Measurements from ENCODE around the gene RAB3A.
"Not testable (repeated sequence)": the region's sequence is repeated elsewhere in the genome, so short reads cannot be mapped to it uniquely, and the experiment has no call there.

The RAB3A gene

GRCh38 chr19:18167975-18168645 lies 35.7 kb downstream of the RAB3A start:
- no peak for DNase-seq

GRCh38 chr19:18167011-18167410 lies 36.8 kb downstream of the RAB3A start:
- DNase-seq, result no peak

GRCh38 chr19:18165794-18166544 lies 37.9 kb downstream of the RAB3A start:
- DNase-seq, result no peak

DNA sequence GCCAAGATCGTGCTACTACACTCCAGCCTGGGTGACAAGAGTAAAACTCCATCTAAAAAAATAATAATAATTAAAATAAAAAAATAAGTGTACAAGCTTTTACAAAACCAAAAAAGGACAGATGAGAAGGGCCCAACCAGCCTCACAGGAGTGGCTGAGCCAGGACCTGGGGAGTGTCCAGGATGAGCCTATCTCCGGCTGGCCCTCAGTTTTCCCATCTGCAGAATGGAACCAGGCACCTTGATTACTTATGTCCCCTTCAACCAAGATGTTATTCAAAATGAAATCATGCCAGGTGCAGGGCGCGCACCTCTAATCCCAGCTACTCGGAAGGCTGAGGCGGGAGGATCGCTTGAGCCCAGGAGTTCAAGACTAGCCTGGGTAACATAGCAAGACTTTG lies 39.8 kb downstream of the RAB3A start:
- DNase-seq, result no peak

DNA sequence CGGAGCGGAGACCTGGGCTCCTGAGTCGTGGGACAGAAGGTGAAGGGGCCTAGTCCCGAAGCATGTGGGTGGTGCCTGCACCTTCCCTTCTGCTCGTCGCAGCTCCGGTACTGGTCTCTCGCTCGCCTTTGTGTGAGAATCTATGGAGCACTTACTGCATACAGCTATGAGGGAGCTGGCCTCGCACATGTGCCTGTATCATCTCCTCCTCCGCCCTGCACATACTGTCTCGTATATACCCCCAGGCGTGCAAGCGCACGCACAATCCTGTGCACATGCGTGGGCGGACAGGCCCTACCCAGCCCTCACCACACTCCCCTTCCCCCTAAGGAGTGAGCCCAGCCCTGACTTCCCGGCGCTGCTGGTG lies 42.2 kb downstream of the RAB3A start:
- DNase-seq, result no peak

GRCh38 chr19:18160971-18161635 lies 42.7 kb downstream of the RAB3A start:
- DNase-seq, result peak; percentile 72

GRCh38 chr19:18160493-18160970 lies 43.3 kb downstream of the RAB3A start:
- no peak for DNase-seq

DNA sequence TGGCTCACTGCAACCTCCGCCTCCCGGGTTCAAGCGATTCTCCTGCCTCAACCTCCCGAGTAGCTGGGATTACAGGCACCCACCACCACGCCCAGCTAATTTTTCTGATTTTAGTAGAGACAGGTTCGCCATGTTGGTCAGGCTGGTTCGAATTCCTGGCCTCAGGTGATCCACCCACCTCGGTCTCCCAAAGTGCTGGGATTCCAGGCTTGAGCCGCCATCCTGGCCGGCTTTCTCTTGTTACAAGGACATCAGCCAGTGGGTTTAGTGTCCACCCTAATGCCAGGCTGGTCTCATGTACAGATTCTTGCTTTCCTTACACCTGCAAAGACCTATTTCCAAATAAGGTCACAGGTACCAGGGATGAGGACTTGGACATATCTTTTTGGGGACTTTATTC lies 44.0 kb downstream of the RAB3A start:
- DNase-seq, result no peak

- DNase-seq, result not testable (repeated sequence)
These were observed 44.7 kb downstream of the RAB3A start for GRCh38 chr19:18159059-18159616.

- no peak for DNase-seq
These were observed 45.4 kb downstream of the RAB3A start for GRCh38 chr19:18158467-18158866.

- no peak for DNase-seq
These were observed 46.3 kb downstream of the RAB3A start for GRCh38 chr19:18157465-18158063.

DNA sequence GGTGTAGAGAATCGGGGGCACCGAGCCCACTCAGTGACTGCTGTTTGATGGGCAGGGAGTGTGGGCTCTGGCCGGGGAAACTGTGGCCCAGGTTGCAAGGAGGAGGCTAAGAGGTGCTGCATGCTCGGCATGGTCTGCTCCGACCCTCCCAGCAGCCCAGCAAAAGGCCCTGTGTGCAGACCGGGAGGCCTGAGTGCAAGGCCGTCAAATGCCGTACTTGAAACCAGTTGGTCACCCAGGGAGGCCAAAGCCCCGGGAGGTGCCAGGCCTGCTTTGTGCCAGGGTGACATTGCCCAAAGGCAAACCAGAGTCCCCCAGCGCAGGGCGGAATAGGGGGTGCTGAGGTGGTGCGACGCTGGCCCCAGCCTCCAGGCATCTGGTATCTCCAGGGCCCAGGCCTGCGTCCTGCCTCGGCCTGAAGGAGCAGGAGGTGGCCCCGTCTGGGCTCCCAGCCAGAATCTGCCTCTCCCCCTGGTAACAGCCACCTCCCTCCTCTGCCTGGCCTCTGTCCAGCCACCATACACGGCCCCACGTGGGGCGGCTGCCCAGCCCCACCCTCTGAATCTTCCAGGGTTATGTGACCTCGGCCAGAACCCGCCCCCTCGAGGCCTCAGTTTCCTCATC lies 46.9 kb downstream of the RAB3A start:
- no peak for DNase-seq

DNA sequence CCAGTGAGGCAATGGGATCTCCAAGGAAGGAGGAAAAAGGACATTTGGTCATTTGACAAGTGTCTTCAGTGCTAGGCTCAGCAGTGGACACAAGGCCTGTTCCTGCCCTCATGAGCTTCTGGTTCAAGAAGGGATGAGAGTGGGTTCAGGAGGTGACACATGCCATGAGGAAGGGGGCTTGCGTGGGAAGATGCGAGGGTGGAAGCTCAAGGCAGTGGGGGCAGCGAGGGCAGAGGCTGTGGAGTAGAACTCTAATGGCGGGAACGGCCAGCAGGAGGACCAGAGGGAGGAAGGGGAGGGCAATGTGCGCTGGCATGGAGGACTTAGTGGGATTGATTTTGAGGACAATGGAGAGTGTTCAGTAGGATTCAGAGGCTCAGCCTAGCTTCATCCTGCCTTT lies 47.6 kb downstream of the RAB3A start:
- no peak for DNase-seq

DNA sequence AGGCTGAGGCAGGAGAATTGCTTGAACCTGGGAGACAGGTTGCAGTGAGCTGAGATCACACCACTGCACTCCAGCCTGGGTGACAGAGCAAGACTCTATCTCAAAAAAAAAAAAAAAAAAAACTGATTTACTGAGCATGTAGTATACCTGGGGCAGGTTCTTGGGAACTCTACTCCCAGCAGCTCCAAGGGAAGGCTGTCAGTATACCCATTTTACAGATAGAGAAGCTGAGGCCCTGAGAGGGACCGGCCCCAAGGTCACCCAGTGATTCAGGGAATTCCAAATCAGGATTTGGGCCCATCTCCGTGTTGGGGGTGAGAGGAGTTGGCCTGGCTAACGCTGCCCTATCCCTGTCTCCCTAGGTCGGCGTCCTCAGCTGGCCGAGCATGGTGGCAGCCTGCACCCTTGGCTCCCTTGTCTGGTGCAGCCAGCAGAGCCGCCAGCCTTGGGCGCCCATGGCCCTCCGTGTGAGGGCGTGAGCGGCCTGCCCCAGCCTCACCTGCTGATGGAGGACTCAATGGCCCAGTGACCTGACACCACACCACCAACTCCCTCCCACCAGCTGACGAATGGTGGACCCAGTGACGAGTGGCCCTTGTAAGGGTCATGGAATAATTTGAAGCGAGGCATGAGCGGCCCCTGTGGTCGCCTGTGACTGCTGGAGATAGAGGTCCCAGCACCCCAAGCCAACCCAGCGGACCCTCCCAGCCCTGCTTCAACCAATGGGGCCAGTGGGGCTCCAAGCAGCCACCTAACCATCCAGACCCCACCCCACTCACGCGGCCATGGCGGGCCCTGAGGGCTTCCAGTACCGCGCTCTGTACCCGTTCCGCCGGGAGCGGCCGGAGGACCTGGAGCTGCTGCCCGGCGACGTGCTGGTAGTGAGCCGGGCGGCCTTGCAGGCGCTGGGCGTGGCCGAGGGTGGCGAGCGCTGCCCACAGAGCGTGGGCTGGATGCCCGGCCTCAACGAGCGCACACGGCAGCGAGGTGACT lies 48.5 kb downstream of the RAB3A start:
- no peak for DNase-seq

GRCh38 chr19:18153556-18154134 lies 50.2 kb downstream of the RAB3A start:
- no peak for DNase-seq

GRCh38 chr19:18152817-18153555 lies 50.9 kb downstream of the RAB3A start, which contains the start of gene PIK3R2:
TSS of gene PIK3R2 (plus strand) at chr19:18153163. CDS start at chr19:18155880, 2,717 bp downstream.
- DNase-seq, result peak; percentile 94

DNA sequence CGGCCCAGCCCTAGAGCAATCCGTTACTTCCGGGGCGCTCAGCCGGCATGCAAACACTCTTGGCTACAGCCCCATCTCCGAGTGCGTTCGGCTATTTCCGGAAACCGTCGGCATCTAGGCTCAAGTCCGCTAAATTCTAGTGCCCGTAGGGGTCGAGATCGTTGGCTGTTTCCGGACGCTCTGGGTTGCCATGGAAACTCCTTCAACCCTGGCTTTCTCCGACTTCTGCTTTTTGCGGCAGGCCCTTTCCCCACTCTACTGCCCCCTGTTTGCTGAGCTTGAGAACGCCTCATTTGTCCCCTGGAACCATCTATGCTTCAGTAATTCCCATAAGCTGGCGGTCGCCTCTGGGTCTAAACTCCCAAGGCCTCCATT lies 51.4 kb downstream of the RAB3A start:
- DNase-seq, result peak; percentile 46

DNA sequence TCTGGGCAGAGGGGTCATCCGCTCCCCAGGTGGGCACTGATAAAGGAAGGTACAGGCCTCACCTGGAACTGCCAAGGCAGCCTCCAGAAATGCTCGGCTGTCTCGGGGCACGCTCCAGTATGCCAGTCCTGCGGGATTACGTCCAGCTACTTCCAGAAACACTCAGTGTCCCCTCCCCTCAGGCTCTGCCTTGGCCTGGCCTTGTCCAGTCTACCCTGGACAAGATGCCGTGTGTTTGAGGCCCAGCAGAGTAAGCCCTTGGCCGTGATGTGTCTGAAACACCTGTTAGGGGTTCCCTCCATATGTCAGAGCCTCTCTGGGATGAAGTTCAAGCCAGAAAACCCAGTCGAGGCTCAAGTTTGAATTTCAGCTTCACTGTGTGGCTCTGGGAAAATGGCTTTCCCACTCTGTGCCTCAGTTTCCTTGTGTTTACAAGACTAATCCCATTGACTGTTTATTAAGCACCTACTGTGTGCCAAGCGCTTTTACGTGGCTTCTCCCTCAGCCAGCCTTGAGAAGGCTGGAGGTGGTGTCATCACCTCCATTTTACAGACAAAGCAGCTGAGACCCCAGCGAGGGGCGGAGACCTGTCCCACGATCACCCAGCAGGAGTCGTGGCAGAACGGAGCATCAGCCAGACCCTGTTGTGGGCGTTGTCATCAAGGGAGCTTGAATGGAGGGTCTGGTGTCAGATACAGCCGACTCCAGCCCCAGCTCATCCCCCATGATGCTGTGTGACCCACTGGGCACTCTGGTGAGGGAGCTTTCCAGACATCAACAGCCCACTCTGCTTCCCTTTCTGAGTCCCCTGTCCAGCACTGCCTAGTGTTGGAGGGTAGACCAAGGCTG lies 52.8 kb downstream of the RAB3A start:
- no peak for DNase-seq

DNA sequence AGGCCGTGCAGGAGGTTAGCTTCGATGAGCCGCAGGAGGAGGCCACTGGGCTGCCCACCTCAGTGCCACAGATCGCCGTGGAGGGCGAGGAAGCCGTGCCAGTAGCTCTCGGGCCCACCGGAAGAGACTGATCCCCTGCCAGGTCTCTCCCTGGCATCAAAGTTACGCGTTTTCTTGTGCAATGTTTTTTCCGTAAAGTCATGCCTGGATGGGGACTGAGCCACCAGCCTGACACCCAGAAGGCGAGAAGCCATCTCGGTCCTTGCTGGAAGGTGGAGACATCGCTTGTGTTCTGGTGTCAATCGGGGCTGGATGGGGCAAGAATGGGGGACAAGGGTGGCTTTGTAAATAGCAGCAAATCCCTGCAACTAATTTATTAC lies 54.3 kb downstream of the RAB3A start:
- no peak for DNase-seq
